ENCODE measurements around the gene ANKRD34C.

The ANKRD34C gene

DNA sequence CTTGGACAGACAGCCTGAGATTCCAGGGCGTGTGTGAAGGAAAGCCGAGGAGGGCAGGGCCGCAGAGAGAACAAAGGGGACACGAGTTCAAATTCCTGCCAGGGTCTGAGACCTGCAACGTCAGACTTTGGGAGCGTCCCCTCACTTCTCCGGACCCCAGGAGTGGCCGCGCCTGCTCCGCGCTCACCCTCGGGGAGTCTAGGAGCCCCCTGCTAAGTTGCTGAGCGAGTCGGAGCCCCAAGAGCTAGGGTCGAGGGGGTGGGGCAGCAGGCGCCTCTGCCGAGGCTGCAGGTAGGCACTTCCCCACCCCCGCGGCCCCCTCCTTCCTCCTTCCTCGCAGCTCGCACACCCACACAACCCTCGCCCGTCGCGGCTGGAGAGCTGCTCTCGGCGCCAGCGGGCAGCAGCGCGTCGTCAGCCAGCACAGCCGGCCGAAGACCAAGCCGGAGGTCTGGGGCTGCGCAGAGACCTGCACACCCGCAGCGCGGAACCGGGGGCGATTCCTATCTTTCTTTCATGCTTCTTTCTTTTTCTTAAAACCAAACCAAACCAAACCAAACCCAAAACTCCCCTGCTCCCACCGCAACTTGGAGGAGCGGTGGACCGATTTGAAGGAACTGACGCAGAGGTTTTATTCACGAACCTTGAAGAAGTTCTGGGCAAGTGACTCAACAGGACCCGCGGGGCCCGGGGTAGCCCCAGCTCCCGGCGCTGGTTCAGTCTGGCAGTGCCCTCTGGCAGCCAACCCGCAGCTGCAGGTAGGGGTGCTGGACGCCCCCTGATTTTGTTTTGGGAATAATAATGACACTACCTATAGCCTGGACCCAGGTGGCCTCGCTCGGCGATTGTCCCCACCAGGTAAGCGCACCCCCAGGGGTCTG, at the start of gene ANKRD34C:
ANKRD34C (plus strand) TSS at position 352 of the 881 bp plus-strand sequence. CDS start 10,563 bp downstream, outside the sequence.
- no peak for DNase-seq (ENCODE audit: low spot score)

DNA sequence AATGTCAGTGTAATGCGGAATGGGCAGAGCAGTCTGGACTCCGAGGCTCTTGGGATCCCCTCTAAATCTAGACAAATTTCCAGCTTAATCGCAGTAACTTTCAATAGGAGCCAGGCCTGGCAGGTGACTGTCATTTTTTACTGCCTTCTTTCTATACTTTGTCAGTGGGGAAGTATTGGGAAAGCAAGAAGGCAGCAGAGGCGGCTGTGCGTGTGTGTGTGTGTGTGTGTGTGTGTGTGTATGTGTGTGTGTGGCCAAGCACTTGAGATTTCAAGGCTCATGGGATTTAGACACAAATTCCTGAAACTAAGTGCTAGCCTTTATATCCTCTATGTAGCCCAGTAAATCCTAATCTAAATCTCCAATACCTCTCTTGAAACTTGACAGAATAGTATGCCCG, 49.3 kb upstream of the ANKRD34C start:
- DNase-seq (ENCODE audit: low spot score) = no peak

DNA sequence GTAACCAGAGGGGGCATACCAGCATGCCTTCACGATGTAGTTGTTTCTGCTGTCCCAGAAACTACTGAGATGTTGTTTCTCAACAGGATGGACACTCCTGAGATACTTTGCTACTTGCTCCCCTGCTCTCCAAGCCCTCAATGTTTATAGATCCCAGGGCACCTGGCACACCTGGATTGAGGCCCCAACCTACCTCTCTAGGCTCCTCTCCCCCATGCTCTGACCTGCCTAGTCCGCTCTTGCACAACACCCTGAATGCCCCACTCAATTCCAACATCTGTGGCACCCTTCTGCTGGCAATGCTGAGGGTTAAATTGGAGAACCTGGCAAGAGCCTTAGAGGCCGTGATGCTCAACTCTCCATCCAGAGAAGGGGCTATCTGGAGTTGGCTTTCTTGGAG, 42.5 kb upstream of the ANKRD34C start:
- no peak for DNase-seq (ENCODE audit: low spot score)

DNA sequence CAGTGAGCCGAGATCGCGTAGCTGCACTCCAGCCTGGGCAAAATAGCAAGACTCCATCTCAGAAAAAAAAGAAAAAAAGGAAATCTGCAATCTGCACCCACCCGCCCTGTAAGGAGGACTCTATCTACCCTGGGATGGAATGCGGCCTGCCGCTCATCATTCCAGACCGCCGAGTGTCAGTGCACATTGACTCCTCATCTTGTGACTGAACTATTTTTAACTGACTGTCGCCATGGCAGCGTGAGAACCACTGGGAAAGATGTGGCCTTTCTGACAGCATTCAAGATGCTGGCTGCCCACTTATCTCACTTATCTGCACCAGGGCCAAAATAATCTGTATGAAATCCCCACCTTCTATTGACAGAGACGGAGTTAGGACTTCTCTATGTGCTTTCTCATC, 38.8 kb upstream of the ANKRD34C start:
- DNase-seq (ENCODE audit: low spot score) = no peak

DNA sequence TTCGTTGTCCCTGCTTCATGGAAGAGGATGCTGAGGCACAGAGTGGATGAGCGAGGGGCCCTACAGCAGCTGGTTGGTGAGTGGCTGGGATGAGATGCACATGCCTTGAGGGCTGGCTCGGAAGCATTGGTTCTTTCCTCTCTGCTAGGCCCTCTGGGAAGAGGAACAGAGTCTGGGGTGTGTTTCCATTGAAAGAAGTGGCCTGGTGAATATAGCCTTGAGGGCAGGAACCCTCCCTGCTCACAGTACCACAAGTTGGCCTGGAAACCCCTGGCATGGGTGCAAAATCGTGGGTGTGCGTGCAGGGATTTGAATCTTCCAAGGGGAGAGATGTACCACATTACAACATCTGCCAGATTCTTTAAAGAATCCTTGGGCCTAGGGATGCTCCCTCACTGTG, 37.6 kb upstream of the ANKRD34C start:
- DNase-seq (ENCODE audit: low spot score) = no peak

DNA sequence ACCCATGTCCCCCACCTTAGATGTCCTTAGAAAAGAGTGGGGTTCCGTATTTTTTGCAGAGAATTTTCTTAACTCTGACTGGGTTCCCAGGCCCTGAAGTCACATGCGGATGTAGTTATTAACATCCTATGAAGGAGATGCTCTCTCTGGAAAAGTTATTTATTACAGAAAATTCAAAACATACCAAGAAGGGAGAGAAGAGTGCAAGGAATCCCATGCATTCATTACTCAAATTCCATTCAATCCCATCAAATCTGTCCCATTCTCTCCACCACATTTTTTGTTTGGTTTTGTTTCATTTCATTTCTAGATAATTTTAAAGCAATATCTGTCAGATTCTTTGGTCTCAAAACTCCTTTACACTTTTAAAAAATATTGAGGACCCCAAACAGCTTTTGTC, 34.3 kb upstream of the ANKRD34C start:
- no peak for DNase-seq (ENCODE audit: low spot score)

DNA sequence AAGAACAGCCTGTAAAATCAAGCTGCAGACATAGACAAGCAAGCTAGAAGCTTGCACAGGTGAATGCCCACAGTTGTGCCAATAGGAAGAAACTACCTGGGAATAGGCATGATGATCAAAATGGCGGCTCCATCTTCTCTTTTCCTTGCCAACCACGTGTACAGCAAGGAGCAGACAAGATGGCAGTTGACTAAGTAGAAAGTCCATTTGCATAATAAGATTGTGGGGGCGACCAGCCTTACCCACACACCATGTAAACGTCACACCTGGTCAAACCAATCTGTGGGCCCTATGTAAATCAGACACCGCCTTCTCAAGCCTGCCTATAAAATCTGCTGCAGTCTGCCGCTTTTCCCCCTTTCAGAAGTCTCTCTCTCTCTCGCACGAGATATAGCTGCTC, 25.1 kb upstream of the ANKRD34C start:
- no peak for DNase-seq (ENCODE audit: low spot score)

DNA sequence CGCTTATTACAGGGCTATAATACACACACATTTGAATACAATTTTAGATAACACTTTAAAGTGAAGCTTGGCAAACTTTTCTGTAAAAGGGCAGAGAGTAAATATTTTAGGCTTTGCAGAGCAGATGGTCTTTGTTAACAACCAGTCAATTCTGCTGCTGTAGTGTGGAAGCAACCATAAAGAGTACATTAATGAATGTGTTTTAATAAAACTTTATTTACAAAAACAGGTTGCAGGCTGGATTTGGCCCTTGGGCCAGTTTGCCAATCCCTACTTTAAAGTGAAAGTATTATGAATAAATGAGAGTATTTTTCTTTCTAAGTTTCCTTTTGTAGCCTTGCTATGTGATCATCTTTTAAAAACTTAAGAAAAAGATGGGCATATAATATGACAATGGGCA, 20.7 kb upstream of the ANKRD34C start:
- no peak for DNase-seq (ENCODE audit: low spot score)

DNA sequence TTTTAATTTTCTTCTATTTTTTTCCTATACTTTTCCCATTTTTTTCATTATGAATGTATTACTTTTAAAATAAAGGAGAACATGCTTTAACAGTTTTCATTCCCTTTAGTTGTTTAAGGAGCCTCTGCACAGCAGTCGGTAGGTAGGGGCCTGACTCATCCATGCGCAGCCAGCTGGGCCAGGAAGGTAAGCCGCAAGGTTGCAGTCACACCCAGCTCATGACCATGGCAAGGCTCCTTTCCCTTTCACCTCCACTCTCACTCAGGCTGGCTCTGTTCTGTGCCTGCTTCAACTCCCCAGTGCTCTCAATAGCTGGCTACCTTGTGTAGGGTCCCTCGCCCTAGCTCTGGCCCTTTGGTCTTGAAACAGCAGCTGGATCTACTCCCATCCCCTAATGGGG, 17.4 kb upstream of the ANKRD34C start:
- no peak for DNase-seq (ENCODE audit: low spot score)

DNA sequence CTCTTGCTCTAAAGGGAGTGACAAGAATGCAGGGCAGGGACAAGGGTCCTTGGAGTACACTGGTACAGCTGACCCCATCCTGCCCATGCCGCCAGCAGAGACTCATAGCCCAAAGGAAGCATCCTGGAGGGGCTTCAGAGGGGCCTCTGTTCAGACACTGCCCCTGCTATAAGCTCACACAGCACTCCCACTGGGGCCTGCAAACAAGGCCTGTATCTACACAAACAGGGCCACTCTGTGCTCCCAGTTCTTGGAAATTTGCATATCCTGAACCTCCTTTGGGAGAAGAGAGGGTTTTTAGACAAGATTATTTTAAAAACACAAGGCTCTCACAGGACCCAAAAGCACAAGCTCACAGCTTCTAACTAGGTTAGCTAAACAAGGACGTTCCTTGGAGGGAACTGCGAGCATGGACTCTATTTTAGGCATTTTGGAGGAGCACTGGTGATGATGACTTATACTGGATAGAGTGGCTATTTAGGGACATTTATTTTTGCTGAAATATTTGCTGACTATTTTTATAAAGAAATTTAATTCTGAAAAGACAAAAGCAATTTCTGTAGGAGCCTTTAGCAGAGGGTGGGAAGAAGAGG, 16.4 kb upstream of the ANKRD34C start:
- DNase-seq (ENCODE audit: low spot score) = no peak

DNA sequence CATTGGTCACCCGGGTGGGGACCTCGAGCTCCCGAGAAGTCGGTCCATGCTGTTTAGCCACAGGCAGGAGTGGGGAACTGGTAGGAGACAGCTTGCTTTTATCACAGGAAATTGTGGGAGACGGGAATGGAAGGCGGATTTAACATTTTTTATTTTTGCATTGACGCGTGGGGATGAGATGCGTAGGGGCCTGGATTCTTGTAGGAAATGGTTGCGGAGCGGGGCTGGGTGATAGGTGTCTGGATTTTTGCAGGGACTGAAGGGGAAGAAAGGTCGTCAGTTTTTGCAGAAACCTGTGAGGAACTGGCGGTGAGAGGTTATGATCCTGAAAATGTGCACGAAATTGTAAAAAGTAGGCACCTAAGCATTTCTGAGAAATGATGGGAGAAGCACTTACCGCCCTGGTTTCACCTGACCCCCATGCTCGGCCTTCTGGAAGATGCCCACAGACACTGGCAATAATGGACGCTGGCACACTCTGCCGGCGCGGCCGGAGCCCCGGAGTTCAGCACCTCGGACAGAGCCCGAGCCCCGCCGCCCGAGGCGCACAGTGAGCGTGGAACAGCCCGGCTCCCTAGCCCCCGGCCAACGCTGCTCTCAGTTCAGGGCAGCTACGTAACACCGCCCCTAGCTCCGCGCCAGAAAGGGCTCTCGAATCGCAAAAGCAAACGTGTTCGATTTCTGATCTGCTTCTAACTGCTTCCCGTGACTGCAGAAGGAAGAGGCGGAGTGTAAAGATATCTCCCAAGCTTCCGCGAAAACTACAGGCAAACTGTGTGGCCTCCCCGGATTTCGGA, 928 bp downstream of the ANKRD34C start:
- peak; percentile 6 for DNase-seq (ENCODE audit: low spot score)

DNA sequence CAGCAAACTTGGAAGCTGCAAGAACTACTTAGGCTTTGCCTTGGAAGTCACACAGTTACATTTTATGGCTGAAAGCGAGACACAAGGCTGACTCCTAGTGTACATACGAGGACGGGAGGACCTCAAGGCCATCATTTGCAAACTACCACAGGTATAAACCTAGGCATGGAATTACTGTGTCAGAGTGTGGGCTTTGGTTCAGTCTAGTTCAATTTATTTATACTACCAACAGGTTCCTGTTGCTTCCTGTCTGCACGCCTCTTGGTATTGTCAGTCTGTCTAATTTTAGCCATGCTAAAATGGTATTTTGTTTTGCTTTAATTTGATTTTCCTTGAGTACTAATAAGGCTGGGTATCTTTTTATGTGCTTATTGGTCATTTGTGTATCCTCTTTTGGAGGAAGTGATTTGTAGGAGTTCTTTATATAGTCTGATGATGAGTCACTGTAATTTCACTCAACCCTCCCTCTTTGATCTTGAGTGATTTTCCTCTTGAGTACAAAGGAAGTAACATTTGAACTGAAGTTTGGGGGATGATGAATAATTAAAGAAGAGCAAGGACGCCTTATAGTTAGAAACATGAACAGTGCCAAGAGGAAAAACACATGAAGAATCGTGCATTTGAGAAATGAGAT, 8.2 kb downstream of the ANKRD34C start:
- peak; percentile 45 for DNase-seq (ENCODE audit: low spot score)

DNA sequence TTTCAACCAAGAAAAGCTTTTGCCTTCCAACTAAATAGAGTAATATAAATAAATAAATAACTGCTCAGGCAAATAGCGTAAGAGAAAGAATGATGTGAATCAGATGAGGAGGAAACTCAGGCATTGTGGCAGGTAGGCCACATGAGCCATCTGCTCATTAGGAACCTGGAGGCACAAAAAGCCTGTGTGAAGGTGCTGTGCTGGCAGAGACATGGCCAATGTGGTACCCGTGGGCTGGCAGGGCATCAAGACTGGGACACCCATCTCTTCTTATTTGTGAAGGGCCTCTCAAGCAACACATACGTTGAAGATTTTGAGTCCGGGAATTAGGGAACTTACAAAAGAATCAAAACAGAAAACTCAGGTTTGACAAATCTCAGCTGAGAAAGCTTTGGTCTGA, 9.5 kb downstream of the ANKRD34C start:
- no peak for DNase-seq (ENCODE audit: low spot score)

DNA sequence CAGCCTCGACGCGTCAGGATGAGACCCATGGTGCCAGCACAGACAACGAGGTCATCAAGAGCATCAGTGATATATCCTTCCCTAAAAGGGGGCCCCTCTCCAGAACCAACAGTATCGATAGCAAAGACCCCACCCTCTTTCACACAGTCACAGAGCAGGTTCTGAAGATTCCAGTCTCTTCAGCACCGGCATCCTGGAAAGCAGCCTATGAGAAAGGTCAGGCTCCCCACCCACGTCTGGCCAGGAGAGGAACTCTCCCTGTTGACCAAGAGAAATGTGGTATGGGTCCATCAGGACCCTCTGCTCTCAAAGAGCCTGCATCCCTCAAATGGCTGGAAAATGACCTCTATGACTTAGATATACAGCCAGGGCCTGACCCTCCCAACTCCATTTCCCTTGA, 11.6 kb downstream of the ANKRD34C start:
- DNase-seq (ENCODE audit: low spot score) = no peak

DNA sequence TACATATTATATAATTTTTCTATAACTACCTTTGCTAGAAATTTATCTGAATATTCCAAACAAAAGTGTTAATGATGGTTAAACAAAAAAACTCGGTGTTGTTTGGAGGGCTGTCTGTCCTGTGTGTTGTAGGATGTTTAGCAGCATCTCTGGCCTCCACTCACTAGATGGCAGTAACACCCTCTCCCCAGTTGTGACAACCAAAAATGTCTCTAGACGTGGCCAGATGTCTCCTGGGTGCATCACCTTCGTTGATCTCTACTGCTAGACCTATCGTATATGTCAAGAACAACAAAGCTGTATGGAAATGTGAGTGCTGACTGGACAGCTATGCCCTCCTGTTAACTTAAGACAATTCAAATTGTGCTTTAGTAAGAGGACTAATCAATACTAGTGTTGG, 14.1 kb downstream of the ANKRD34C start:
- DNase-seq (ENCODE audit: low spot score) = no peak

DNA sequence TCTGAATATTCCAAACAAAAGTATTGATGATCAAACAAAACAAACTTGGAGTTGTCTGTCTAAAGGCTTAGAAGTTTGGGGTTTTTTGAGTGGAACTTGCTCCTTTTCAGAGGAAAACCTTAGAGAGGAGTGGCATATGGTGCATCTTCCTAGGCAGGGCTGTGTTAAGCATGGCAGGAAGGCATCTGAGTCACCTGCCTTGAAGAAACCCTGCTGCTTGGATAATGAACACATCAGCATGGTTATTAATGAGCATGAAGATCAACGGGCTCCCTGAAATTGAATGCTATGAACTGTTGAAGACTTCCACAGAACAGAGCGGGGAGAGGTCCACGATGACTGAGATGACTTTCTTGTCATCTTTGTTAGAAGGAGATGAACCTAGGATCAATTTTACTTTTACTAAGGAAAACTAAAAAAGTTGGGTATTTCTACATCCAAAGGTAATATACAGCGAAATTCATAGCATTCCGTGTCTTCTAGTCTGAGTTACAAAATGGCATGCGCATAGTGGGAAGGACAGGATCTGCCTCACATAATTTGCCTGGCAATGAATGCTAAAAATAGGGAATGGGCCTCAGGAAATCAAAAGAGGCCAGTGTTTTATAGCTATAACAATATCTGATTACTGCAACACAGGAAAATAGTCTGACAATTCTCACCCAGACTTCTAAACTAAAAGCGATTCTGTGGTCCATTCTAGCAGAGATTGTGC, 16.8 kb downstream of the ANKRD34C start:
- no peak for DNase-seq (ENCODE audit: low spot score)

DNA sequence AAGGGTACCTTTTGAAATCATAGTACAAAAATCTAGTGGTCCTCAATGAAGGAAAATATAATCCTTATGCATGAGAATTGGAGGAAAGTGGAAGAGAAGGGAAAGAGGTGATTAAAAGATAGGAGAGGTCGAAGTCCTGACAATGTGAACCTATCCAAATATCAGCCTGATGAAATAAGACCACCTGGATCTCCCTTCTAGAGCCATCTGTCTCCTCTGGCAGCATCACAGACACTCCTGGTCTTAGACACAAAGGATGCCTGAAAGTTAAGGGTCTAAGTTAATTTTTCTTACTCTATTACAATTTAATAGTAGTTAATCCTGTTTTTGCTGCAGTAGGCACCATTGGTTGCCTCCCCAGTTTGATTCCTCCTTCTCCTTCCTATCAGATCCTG, 17.3 kb downstream of the ANKRD34C start:
- DNase-seq (ENCODE audit: low spot score) = no peak

DNA sequence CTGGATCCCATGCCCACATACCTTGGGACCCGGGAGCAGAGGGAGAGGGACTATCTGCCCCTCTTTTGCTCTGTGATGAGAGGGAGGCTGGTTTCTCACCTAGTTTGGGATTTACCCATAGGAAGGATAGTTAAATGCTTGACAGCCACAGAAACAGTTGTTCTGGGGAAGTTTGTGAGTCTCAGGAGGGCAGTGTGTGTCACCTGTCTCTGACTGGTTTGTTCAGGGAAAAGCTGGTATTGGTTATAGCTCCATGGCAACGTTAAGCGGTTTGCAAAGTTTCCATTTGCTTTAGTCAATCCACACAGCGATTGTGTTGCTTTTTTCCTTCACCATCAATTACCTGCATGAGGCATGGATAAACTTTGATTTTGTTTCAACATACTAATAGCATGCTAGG, 24.7 kb downstream of the ANKRD34C start:
- DNase-seq (ENCODE audit: low spot score) = no peak

DNA sequence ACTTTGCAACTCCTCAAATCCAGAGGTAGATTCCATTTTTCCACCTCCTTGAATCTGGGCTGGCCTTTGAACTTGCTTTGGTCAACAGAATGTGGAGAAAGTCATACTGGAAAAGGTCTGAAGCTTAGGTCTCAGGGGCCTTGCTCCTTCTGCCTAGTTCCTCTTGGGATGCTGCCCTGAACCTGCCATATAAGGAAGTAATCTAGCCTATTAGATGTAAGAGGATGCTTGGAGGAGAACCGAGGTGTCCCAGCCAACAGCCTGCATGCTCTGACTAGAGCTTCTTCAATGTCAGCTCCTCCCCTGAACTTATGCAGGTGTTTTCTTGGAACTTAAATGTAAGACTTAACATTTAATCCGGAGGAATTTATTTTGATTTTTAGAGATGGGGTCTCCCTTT, 26.4 kb downstream of the ANKRD34C start:
- DNase-seq (ENCODE audit: low spot score) = no peak

DNA sequence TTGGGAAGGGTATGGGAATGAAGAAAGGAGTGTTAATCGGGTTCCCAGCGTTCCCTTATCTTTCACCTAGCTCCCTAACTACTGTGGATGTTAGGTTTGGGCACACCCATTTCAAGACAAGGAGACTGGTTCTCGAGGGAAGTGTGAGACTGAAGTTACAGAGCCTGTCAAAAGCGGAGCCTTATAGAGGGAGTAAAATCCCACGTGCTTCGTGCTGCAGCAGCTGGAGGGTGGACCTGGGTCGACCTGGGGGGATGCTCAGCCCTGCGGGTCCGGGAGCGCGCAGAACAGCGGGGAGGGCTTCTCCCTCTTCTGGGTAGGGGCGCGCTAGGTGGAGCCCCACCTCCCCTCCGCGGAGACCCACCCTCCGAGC, 28.1 kb downstream of the ANKRD34C start:
- no peak for DNase-seq (ENCODE audit: low spot score)

DNA sequence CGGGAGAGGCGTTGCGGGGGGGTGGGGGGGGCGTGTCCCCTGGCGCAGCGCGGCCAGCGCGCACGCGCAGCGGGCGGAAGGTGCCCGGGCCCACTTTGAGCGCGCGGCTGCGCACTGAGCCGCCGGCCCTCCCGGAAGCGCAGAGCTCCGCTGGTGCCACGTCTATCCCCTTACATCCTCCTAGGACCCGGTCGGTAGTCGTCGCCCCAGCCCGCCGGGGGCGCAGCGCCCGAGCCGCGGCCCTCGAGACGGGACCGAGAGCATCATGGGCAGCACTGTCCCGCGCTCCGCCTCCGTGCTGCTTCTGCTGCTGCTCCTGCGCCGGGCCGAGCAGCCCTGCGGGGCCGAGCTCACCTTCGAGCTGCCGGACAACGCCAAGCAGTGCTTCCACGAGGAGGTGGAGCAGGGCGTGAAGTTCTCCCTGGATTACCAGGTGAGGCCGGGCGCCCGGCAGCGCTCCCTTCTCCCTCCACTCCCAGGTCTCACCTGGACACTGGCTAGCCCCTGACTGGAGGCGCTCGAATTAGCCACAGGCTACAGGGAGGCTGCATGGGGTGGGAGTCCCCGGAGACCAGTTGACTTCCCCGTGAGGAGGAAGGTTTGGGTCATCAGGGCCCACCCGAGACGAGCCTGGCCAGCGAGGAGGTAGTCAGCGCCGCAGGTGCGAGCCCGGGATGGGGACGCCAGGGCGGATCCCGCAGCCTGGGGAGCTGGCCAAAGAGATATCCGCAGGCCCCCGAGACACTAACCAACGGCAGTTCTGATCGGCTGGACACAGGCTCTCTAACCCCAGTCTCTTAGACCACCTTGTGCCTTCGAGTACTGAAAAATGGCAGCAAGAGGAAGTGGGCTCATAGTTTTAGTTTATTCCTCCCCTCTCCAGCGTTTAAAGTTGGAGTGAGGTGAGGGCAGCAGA, 28.7 kb downstream of the ANKRD34C start, which contains the start of gene TMED3:
TMED3 (plus strand) TSS at position 128 of the 916 bp plus-strand sequence; CDS start at position 266, 138 bp downstream.
- DNase-seq (ENCODE audit: low spot score) = peak; percentile 82
